Measurements from ENCODE around the gene KBTBD6.
"Not testable (repeated sequence)": the region's sequence is repeated elsewhere in the genome, so short reads cannot be mapped to it uniquely, and the experiment has no call there.

Gene KBTBD6

GRCh38 chr13:41099986-41100385 is 32.6 kb downstream of the KBTBD6 start:
- no peaks in the 10 kb centered on the region for H3K36me3 ChIP-seq (ENCODE audit: control insufficient read depth, insufficient read depth, low read length)
- no peak overlapping the region for H3K27ac ChIP-seq (ENCODE audit: low read length)
- H3K4me1 ChIP-seq (ENCODE audit: control insufficient read depth, insufficient read depth, low read length) = no peaks in the 10 kb centered on the region
- H3K9me3 ChIP-seq (ENCODE audit: control insufficient read depth, insufficient read depth, low read length) = no peaks in the 10 kb centered on the region
- DNase-seq (ENCODE audit: low read depth, low spot score) = no peak
- no peak overlapping the region for H3K4me3 ChIP-seq (ENCODE audit: low read length)
- H3K27me3 ChIP-seq (ENCODE audit: control insufficient read depth, insufficient read depth, low read length) = no peaks in the 10 kb centered on the region

GRCh38 chr13:41098761-41099160 is 33.8 kb downstream of the KBTBD6 start:
- WGBS (ENCODE audit: insufficient coverage, insufficient read length) = no CpG with 5 or more reads among the region's 1 CpG
- no peaks in the 10 kb centered on the region for H3K9me3 ChIP-seq (ENCODE audit: control insufficient read depth, insufficient read depth, low read length)
- no peak overlapping the region for H3K27ac ChIP-seq (ENCODE audit: low read length)
- no peak for DNase-seq (ENCODE audit: low read depth, low spot score)
- no peaks in the 10 kb centered on the region for H3K27me3 ChIP-seq (ENCODE audit: control insufficient read depth, insufficient read depth, low read length)
- H3K36me3 ChIP-seq (ENCODE audit: control insufficient read depth, insufficient read depth, low read length) = no peaks in the 10 kb centered on the region
- no peaks in the 10 kb centered on the region for H3K4me1 ChIP-seq (ENCODE audit: control insufficient read depth, insufficient read depth, low read length)
- no peak overlapping the region for H3K4me3 ChIP-seq (ENCODE audit: low read length)

- not testable (repeated sequence) for H3K4me1 ChIP-seq (ENCODE audit: control insufficient read depth, insufficient read depth, low read length); H3K36me3 ChIP-seq (ENCODE audit: control insufficient read depth, insufficient read depth, low read length); DNase-seq (ENCODE audit: low read depth, low spot score); H3K27me3 ChIP-seq (ENCODE audit: control insufficient read depth, insufficient read depth, low read length); H3K4me3 ChIP-seq (ENCODE audit: low read length); H3K27ac ChIP-seq (ENCODE audit: low read length); H3K9me3 ChIP-seq (ENCODE audit: control insufficient read depth, insufficient read depth, low read length)
- WGBS (ENCODE audit: insufficient coverage, insufficient read length) = no CpG with 5 or more reads among the region's 2 CpGs
Measured at GRCh38 chr13:41095681-41096080, 36.9 kb downstream of the KBTBD6 start.

- no peaks in the 10 kb centered on the region for H3K4me1 ChIP-seq (ENCODE audit: control insufficient read depth, insufficient read depth, low read length)
- no peak overlapping the region for H3K27ac ChIP-seq (ENCODE audit: low read length)
- no peak overlapping the region for H3K4me3 ChIP-seq (ENCODE audit: low read length)
- H3K27me3 ChIP-seq (ENCODE audit: control insufficient read depth, insufficient read depth, low read length) = no peaks in the 10 kb centered on the region
- no peak for DNase-seq (ENCODE audit: low read depth, low spot score)
- no peaks in the 10 kb centered on the region for H3K9me3 ChIP-seq (ENCODE audit: control insufficient read depth, insufficient read depth, low read length)
- no CpG with 5 or more reads among the region's 2 CpGs for WGBS (ENCODE audit: insufficient coverage, insufficient read length)
- H3K36me3 ChIP-seq (ENCODE audit: control insufficient read depth, insufficient read depth, low read length) = peaks cover 5% of the 10 kb centered on the region; the same call in 1 of the 2 replicates
Measured at GRCh38 chr13:41085961-41086585, 46.5 kb downstream of the KBTBD6 start.

- WGBS (ENCODE audit: insufficient coverage, insufficient read length) = no CpG with 5 or more reads among the region's 4 CpGs
Measured at GRCh38 chr13:41079725-41080124, 52.9 kb downstream of the KBTBD6 start.

More at GRCh38 chr13:41079725-41080124, 52.9 kb downstream of the KBTBD6 start:
- no peak overlapping the region for H3K27ac ChIP-seq (ENCODE audit: low read length)
- H3K4me3 ChIP-seq (ENCODE audit: low read length) = no peak overlapping the region
- no peaks in the 10 kb centered on the region for H3K27me3 ChIP-seq (ENCODE audit: control insufficient read depth, insufficient read depth, low read length)
- H3K9me3 ChIP-seq (ENCODE audit: control insufficient read depth, insufficient read depth, low read length) = no peaks in the 10 kb centered on the region
- H3K4me1 ChIP-seq (ENCODE audit: control insufficient read depth, insufficient read depth, low read length) = no peaks in the 10 kb centered on the region
- H3K36me3 ChIP-seq (ENCODE audit: control insufficient read depth, insufficient read depth, low read length) = peaks cover 12% of the 10 kb centered on the region; the same call in 1 of the 2 replicates
- DNase-seq (ENCODE audit: low read depth, low spot score) = no peak

All from iPS DF 6.9 (cell line).